Measurements from ENCODE around the gene PRKCA. TPM values are rescaled to one million over a fixed set of nuclear protein-coding genes. Genes with fewer than 3 reads are reported as not detected.
"Not testable (repeated sequence)": the region's sequence is repeated elsewhere in the genome, so short reads cannot be mapped to it uniquely, and the experiment has no call there.

PRKCA gene
- total and polyA plus RNA-seq, 9 of the 15 experiments (the other 6 are each of a cell fraction or from before 2014, with no cell fraction given): 3.2 to 33.0 (median 17.8) TPM

DNA sequence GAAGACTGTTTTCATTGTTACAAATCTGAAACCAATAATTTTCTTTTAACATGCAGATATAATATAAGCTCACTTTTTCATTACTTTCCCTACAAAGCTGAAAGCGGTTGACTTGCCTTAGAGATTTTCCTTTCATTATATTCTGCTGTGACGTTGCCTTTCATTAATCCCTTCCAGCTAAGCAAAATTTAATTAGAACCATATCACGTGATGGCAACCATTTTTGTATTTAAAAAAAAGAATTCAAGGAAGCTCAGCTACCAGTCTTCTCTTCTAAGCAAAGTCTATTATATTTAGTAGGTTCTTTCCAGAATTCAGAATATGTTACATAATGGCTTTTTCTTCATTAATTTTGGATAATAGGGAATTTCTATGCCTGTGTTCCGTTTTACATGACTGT lies 186.5 kb downstream of the PRKCA start (continued):
- TF ChIP-seq, protein P1, sequence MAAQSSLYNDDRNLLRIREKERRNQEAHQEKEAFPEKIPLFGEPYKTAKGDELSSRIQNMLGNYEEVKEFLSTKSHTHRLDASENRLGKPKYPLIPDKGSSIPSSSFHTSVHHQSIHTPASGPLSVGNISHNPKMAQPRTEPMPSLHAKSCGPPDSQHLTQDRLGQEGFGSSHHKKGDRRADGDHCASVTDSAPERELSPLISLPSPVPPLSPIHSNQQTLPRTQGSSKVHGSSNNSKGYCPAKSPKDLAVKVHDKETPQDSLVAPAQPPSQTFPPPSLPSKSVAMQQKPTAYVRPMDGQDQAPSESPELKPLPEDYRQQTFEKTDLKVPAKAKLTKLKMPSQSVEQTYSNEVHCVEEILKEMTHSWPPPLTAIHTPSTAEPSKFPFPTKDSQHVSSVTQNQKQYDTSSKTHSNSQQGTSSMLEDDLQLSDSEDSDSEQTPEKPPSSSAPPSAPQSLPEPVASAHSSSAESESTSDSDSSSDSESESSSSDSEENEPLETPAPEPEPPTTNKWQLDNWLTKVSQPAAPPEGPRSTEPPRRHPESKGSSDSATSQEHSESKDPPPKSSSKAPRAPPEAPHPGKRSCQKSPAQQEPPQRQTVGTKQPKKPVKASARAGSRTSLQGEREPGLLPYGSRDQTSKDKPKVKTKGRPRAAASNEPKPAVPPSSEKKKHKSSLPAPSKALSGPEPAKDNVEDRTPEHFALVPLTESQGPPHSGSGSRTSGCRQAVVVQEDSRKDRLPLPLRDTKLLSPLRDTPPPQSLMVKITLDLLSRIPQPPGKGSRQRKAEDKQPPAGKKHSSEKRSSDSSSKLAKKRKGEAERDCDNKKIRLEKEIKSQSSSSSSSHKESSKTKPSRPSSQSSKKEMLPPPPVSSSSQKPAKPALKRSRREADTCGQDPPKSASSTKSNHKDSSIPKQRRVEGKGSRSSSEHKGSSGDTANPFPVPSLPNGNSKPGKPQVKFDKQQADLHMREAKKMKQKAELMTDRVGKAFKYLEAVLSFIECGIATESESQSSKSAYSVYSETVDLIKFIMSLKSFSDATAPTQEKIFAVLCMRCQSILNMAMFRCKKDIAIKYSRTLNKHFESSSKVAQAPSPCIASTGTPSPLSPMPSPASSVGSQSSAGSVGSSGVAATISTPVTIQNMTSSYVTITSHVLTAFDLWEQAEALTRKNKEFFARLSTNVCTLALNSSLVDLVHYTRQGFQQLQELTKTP (IDR thresholded peaks at IDR 0.05; ENCODE audit: low read depth in 1 of 2, partially characterized antibody in 2 of 2): no peak
- TF ChIP-seq SAFB (IDR thresholded peaks at IDR 0.05; ENCODE audit: borderline replicate concordance, low read depth, low read length) (no peak), ZNF174 (CRISPR knock-in tag; IDR thresholded peaks at IDR 0.05) (no peak), TAL1 (IDR thresholded peaks at IDR 0.05) (no peak)

DNA sequence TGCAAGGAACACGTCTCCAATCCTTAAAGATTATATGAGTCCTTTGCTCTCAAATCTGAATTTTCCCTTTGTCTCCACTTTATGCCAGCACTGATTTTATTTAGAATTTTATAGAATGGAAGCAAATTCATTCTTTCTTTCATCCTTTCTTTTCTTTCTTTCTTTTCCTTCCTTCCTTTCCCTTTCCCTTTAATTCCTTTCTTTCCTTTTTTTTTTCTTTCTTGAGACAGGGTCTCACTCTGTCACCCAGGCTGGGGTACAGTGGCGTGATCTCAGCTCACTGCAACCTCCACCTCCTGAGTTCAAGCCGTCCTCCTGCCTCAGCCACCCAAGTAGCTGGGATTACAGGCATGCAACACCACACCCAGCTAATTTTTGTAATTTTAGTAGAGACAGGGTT lies 187.2 kb downstream of the PRKCA start:
- H4K20me1 ChIP-seq (replicated peaks; ENCODE audit: control insufficient read depth, insufficient read depth, low read length); H3K4me2 ChIP-seq (ENCODE audit: insufficient read depth, low read length); H3K9me1 ChIP-seq (ENCODE audit: control insufficient read depth, insufficient read depth, low read length); FAIRE-seq; H3K27me3 ChIP-seq (ENCODE audit: control insufficient read depth in 2 of 2, insufficient read depth in 2 of 2, low read length in 2 of 2); H2AFZ ChIP-seq (ENCODE audit: low read depth, low read length); H3K36me3 ChIP-seq (ENCODE audit: control insufficient read depth, insufficient read depth, low read length); CTCF ChIA-PET (ENCODE audit: low intra/inter-chr PET ratio); in situ Hi-C loops (cut with MboI); H3K9me3 ChIP-seq (replicated peaks; ENCODE audit: control insufficient read depth, insufficient read depth, low read depth, low read length); H3K9ac ChIP-seq (ENCODE audit: insufficient read depth in 1 of 2, low read depth in 2 of 2, low read length in 2 of 2); DNase-seq (ENCODE audit: extremely low read depth in 1 of 4, low spot score in 3 of 4); BruUV-seq (replicated peaks); ATAC-seq; H3K79me2 ChIP-seq (ENCODE audit: control insufficient read depth, insufficient read depth, low read length); H3K27ac ChIP-seq (ENCODE audit: extremely low read depth, low read depth, low read length); intact Hi-C loops (cut with micrococcal nuclease); H3K4me3 ChIP-seq: not testable (repeated sequence)
- H3K4me1 ChIP-seq (replicated peaks in 1 of 2; ENCODE audit: control insufficient read depth in 2 of 2, insufficient read depth in 2 of 2, low read length in 2 of 2): peaks cover 3 to 41% of the 10 kb centered on the region in 2 experiments; a peak in 3 of 5 replicates
- POLR2A ChIA-PET: interaction anchor here (1.0 kb wide), 1 partner anchor 9 kb away, joined by 3 read pairs; no protein-coding TSS in a partner anchor
- WGBS (ENCODE audit: insufficient coverage, low coverage, missing lambda C conversion rate): 76% methylated on average over 3 of the region's 3 CpGs

Measured in K562 (cell line).